CD4-positive, alpha-beta T cell treated with Interleukin-21 for 1 hour (primary cell): ENCODE data around the gene EDAR.

Experiments
- DNase-seq: peaks from one replicate; pipeline ENCODE4 v3.0.0-alpha.2; 2020

The EDAR gene

DNA sequence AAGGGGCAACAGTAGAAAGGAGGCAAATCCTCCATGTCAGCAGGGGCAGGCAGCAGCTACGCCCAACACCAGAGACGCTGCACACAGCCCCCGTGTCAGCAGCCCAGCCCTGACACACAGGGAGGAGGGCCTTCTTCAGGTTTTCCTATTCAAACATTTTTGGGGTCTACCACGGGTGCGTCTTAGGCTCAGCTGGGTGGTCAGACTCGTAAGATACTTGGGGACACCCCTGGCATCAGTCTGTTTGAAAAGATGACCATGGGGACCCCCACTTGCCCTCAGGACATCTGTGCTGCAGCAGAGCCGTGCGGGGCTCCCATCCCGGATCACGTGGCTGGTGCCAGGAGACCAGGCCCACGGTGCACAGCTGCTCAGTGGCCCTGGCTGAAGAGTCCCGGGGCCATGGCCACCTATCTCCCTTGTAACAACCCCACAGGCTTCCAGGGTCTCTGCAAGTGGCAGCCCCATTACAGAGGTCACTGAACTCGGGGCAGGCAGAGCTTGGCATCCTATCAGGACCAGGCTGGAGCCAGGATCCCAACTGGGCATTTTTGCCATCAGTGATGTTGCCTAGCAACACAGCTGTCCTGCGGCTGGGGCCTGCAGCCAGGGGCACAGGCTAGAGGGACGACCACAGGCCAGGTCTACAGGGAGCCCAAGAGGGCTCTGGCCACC lies 82.5 kb downstream of the EDAR start:
- DNase-seq = no peak

DNA sequence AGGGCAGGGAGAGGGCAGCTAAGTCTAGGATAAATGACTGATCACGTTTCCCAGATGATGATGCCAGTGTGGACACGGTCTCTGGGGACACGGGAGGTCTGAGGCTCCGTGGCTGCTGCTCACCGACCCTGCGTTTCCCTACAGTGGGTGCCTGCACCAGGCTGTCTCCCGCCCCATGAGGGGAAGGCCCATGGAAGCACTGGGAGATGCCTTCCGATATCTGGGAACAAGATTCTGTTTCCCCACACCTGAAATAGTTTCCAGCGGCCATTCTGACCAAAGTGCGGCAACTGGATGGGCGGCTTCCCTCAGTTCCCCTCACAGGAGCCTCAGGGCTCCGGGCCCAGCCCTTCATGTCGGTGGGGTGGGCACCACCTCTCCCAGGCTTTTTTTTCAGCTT lies 83.1 kb downstream of the EDAR start:
- DNase-seq = no peak

DNA sequence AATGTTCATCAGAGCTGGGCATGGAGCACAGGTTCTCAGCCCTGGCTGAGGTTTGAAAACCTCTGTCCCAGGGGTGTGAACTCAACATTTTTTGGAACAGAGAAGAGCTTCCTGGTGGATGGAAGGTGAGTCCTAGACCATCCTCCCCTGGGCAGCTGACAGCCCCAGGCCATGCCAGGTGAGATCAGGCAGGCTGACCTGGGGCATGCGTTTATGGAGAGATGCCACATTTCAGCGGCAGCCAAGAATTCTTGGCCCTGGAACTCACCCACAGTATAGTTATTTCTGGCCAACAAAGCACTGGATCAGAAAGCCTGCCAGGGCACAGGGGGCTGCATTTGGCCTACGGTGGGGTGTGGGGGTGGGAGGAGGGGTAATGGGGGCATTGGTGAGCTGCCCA lies 83.8 kb downstream of the EDAR start:
- no peak for DNase-seq

DNA sequence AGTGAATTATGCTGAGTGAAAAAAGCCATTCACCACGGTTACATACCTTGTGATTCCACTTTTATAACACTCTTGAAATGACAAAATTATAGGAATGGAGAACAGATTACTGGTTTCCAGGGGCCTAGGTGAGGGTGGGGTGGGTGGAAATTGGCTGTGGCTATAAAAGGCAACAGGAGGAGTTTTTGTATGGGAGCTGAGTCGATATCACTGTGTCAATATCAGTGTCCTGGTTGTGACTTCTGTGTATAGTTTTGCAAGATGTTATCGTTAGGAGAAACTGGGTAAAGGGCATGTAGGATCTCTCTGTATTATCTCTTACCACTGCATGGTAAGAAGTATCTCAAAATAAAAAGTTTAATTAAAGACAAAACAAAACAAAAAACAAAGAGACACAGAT lies 84.3 kb downstream of the EDAR start:
- no peak for DNase-seq

GRCh38 chr2:108898315-108899082 lies 90.5 kb downstream of the EDAR start:
- no peak for DNase-seq

DNA sequence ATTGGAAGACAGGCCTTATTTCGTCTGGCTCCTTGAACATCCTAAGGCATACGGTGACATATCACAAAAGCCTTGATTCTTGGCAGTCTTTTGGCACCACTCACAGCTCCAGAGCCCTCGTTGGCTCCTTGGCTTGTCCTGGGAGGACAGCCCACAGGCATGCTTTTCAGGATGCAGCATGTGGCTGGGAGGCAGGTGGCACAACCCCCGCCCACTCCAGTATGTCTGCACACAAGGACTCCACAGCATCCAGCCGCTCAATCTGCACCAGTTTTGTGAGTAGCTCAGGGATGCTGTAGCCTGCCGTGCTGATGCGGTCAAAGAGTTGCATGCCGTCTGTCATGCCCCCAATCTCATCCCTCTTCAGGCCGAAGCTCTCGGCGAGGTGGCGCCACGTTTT lies 92.3 kb downstream of the EDAR start:
- no peak for DNase-seq

- DNase-seq = no peak
These were observed 93.8 kb downstream of the EDAR start for GRCh38 chr2:108895188-108895587.

- no peak for DNase-seq
These were observed 94.3 kb downstream of the EDAR start for GRCh38 chr2:108894766-108895165.

DNA sequence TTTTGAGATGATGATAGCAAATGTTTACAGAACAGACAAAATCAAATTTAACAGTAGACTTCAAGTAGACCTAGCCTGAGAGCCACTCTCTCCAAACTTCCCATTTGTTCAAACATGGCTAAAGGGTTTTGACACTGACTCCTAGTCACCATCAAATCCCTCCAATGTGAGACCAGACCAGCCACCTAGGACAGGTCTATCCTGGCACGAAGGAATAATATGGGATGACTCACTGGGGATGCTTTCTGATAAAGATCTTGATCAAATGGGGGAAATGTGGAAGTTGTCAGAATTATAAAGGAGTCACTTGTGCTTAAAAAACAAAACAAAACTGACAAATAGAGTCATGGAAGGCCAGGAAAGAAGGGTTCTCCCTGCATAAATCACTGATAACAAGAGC lies 95.7 kb downstream of the EDAR start:
- DNase-seq = no peak

DNA sequence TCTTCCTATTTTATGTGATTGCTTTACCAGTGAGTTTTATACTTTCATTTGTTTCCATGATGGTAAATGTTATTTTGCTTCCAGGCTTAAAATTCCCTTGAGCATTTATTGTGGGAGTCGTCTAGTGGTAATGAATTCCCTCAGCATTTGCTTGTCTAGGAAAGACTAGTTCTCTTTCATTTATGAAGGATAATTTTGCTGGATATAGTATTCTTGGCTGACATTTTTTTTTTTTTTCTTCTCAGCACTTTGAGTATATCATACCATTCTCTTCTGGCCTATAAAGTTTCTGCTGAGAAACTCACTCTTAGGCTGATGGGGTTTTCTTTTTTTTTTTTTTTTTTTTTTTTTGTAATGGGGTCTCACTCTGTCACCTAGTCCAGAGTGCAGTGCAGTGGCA lies 99.1 kb downstream of the EDAR start:
- DNase-seq = no peak

- no peak for DNase-seq
These were observed 104.4 kb downstream of the EDAR start for GRCh38 chr2:108884619-108885018.

DNA sequence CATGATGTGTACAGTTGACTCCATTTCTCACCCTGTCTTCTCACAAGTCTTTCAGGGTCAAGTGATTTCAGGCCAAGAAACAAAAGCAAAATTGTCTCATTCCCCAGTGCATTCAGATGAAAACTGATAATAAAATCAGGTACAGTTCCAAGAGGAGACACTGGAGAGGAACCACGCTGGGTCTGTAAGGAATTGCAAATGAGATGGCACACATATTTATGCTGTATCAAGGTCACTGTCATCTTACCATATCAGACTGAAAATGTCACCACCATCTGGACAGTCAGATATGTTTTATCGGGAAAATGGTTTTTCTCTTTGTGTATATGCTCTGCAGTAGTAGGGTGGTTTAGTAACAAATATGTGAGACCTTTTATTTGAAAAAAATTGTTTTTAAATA lies 110.7 kb downstream of the EDAR start:
- DNase-seq = no peak

DNA sequence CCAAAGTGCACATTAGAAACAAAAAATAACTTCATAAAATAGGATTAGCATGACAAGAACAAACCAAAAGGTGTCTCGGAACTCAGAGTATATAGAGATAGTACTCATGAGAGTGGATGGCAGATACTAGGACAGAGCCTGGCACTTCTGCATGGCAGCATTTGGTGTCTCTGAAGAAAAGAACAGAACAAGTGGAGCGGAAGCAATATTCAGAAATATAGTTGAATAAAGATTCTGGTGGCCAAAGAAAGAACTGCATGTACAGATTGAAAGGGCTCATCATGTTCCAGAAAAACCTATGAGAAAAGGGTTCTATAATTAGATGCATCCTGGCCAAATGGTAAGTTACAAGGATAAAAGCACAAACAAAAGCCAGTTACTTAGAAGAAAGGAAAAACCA lies 111.5 kb downstream of the EDAR start:
- DNase-seq = no peak

GRCh38 chr2:108870069-108870644 lies 118.9 kb downstream of the EDAR start:
- no peak for DNase-seq

- DNase-seq = no peak
These were observed 119.5 kb downstream of the EDAR start for GRCh38 chr2:108869542-108869941.

DNA sequence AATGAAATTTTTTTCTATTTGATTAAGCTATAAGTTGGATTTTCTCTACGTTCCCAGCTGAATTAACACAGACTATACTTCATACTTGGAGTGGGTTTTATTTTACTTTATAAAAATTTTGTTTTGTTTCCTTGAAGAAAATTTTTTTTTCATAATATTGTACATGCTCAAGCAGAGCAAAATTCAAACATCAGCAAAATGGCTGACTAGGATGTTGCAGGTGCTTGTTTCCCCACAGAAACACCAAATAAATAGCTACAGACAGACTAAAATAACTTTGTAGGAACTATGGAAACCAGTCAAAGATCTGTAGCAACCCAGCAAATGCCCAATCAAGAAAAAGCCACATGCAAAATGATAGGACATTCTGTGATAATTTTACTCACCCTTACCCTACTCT lies 120.1 kb downstream of the EDAR start:
- no peak for DNase-seq

DNA sequence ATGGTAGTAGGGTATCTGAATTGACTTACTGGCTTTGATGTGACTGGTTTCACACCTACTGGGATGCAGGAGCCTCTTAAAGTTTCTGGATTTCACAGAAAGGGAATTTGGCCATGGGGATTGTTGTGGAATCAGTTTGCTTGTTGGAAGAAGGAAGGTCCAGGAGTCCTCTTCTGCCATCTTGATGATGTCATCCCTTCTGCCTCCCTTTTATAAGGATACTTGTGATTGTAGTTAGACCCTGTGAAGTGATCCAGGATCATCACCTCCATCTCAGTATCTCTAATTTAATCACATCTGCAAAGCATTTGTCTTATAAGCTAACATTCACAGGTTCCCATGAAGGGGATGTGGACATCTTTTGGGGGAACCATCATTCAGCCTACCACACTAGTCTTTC lies 123.0 kb downstream of the EDAR start:
- no peak for DNase-seq

DNA sequence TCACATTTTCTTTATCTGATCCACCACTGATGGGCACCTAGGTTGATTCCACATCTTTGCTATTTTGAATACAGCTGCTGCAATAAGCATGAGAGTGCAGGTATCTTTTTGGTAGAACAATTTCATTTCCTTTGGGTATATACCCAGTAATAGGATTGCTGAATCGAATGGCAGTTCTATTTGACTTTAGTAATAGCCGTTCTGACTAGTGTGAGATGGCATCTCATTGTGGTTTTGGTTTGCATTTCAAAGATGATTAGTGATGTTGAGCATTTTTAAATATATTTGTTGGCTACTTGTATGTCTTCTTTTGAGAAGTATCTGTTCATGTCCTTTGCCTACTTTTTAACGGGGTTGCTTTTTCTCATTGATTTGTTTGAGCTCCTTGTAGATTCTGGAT lies 130.1 kb downstream of the EDAR start:
- DNase-seq = no peak

DNA sequence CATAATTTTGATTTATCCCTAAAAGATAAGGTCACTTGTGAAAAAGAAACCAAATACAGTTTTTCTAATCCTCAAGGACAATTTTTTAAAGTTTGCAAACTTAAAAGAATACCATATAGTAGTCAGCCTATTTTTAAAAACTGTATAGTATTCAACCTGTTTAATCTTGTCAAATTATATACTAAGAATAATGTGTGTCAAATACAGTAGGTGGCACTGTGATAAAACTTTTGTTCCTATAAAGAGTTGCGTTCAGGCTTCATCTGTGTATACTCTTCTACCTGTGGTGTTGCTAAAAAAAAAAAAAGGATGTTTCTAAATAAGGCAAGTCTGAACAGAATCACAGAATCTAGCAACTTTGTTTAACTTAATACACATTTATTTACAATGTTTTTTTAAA lies 133.8 kb downstream of the EDAR start:
- peak; percentile 50 for DNase-seq

GRCh38 chr2:108854484-108854883 lies 134.5 kb downstream of the EDAR start:
- no peak for DNase-seq

DNA sequence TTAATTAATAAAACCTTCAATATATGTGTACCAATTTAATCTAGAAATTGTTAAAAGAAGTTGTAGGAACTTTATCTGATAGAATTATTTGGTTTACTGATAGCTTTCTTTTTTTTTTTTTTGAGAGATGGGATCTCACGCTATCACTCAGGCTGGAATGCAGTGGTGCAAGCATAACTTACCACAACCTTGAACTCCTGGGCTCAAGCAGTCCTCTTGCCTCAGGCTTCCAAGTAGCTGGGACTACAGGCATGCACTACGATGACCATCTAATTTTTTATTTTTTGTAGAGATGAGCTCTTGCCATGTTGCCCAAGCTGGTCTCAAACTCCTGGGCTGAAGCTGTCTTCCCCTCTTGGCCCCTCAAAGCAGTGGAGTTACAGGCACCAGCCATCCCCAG lies 135.6 kb downstream of the EDAR start:
- no peak for DNase-seq

DNA sequence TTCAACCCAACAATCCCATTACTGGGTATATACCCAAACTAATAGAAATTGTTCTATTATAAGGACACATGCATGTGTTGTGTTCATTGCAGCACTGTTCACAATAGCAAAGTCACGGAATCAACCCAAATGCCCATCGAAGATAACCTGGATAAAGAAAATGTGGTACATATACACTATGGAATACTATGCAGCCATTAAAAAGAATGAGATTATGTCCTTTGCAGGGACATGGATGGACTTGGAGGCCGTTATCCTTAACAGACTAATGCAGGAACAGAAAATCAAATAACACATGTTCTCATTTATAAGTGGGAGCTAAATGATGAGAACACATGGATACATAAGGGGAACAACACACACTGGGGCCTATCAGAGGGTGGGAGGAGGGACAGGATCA lies 136.6 kb downstream of the EDAR start:
- no peak for DNase-seq

DNA sequence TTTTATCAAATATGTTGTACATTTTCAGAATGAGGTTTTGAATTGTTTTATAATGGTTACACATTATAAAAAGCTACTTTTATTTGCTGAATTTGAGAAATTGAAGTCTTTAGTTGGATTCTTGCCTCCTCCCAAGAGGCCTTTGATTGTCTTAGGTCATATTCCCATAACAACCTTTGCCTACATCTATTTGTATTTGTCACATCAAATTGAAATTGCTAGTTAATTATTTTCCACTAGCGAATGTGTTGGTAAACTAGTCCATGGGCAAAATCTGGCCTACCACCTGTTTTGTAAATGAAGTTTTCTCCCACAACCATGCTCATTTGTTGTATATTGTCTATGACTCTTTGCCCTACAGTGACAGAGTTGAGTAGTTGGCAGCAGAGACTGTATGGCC lies 142.0 kb downstream of the EDAR start:
- DNase-seq = no peak

- DNase-seq = no peak
These were observed 143.1 kb downstream of the EDAR start for GRCh38 chr2:108845923-108846322.
